Liver (tissue), 9 donors: Measurements from ENCODE around the gene MANBA. TPM values are rescaled to one million over a fixed set of nuclear protein-coding genes. Genes with fewer than 3 reads are reported as not detected.

ENCODE experiments used
- DNase-seq: peaks from one replicate; pipeline ENCODE4 v3.0.0-alpha.2; 2017; ENCODE audit warnings: low spot score
- H3K27ac ChIP-seq, 2 donors: one replicate each; pipeline ENCODE4 v1.7.0; 2013; ENCODE audit warnings: inconsistent platforms in 2 of 2, low read length in 2 of 2, control low read depth in 1 of 2, low read depth in 1 of 2, mild to moderate bottlenecking in 1 of 2
- H3K27me3 ChIP-seq, 4 donors: one replicate each; pipeline versions ENCODE4 v1.6.1 to v1.7.0; 2013; ENCODE audit warnings: low read length in 3 of 4, inconsistent platforms in 1 of 4, mild to moderate bottlenecking in 1 of 4, moderate library complexity in 1 of 4; ENCODE audit not compliant: control insufficient read depth in 4 of 4, insufficient read depth in 4 of 4
- H3K36me3 ChIP-seq, 4 donors: one replicate each; pipeline versions ENCODE4 v1.6.1 to v1.7.0; 2013; ENCODE audit warnings: low read length in 3 of 4, mild to moderate bottlenecking in 3 of 4, low read depth in 1 of 4, moderate library complexity in 1 of 4; ENCODE audit not compliant: control insufficient read depth in 4 of 4, insufficient read depth in 3 of 4
- H3K4me1 ChIP-seq, 4 donors: one replicate each; pipeline versions ENCODE4 v1.6.1 to v1.7.0; 2013; ENCODE audit warnings: low read length in 3 of 4, mild to moderate bottlenecking in 3 of 4, moderate library complexity in 1 of 4; ENCODE audit not compliant: control insufficient read depth in 4 of 4, insufficient read depth in 4 of 4
- H3K4me3 ChIP-seq, 3 donors: one replicate each; pipeline versions ENCODE4 v1.6.1 to v1.7.0; 2013; ENCODE audit warnings: low read length in 3 of 3, control low read depth in 1 of 3, low read depth in 1 of 3, mild to moderate bottlenecking in 1 of 3
- H3K9ac ChIP-seq, 2 donors: one replicate each; pipeline ENCODE4 v1.7.0; 2013; ENCODE audit warnings: low read length in 2 of 2, mild to moderate bottlenecking in 2 of 2, moderate library complexity in 2 of 2, control low read depth in 1 of 2, low read depth in 1 of 2
- H3K9me3 ChIP-seq, 4 donors: one replicate each; pipeline versions ENCODE4 v1.6.1 to v1.7.0; 2013; ENCODE audit warnings: low read length in 3 of 4; ENCODE audit not compliant: control insufficient read depth in 4 of 4
- FOXA1 ChIP-seq: IDR thresholded peaks from 2 replicates; pipeline ENCODE4 v1.6.1; 2016; ENCODE audit warnings: antibody characterized with exemption
- FOXA2 ChIP-seq: IDR thresholded peaks from 2 replicates; pipeline ENCODE4 v1.6.1; 2016; ENCODE audit warnings: antibody characterized with exemption
- GABPA ChIP-seq, 2 donors: IDR thresholded peaks in 1 of 2; conservative IDR thresholded peaks in 1 of 2; 2 replicates each; pipeline ENCODE4 v1.6.1; 2016; ENCODE audit warnings: antibody characterized with exemption in 2 of 2, mild to moderate bottlenecking in 1 of 2, moderate library complexity in 1 of 2
- HNF4A ChIP-seq, 2 donors: conservative IDR thresholded peaks; 2 replicates each; pipeline ENCODE4 v1.6.1; 2016; ENCODE audit warnings: antibody characterized with exemption in 2 of 2, mild to moderate bottlenecking in 2 of 2
- JUND ChIP-seq, 2 donors: IDR thresholded peaks; 2 replicates each; pipeline ENCODE4 v1.6.1; 2016; ENCODE audit warnings: antibody characterized with exemption in 2 of 2
- RAD21 ChIP-seq, 2 donors: IDR thresholded peaks; 2 replicates each; pipeline ENCODE4 v1.6.1; 2016; ENCODE audit warnings: antibody characterized with exemption in 2 of 2, mild to moderate bottlenecking in 2 of 2
- RXRA ChIP-seq, 2 donors: IDR thresholded peaks; 2 replicates each; pipeline ENCODE4 v1.6.1; 2017 to 2018; ENCODE audit warnings: antibody characterized with exemption in 2 of 2, mild to moderate bottlenecking in 1 of 2
- TAF1 ChIP-seq: conservative IDR thresholded peaks from 2 replicates; pipeline ENCODE4 v1.6.1; 2016; ENCODE audit warnings: antibody characterized with exemption, mild to moderate bottlenecking
- YY1 ChIP-seq: IDR thresholded peaks from 2 replicates; pipeline ENCODE4 v1.6.1; 2016; ENCODE audit warnings: antibody characterized with exemption, mild to moderate bottlenecking
- WGBS: extraction: QIAGEN DNeasy Blood & Tissue Kit; methylation state at CpG from one replicate; pipeline ENCODE4 v1.1.7; 2013; 5-methylcytosine and 5-hydroxymethylcytosine counted together
- polyA plus RNA-seq, 2 donors: library from polyadenylated mRNA; stranded (reverse) in 1 of 2; unstranded in 1 of 2; fragments of 200-250 nt in 1 of 2; fragments of >200 nt in 1 of 2; fragmentation: Nextera tagmentation in 1 of 2; extraction: Ambion mirVana in 1 of 2; gene quantifications; one replicate each; pipeline versions ENCODE4 v1.2.1 to v1.2.3, GENCODE V29; 2013 to 2015
- total RNA-seq, 2 donors: library from RNA; depleted of rRNA; stranded (reverse); fragments of >200 nt; gene quantifications; one replicate each; pipeline ENCODE4 v1.2.3, GENCODE V29; 2014
- TF ChIP-seq, protein P1 (sequence below): fragments of 150-350 bp; IDR thresholded peaks from 2 replicates; pipeline ENCODE4 v1.5.1; 2017; ENCODE audit warnings: improper control_type of control experiment, low read depth, low read length; ENCODE audit not compliant: missing input control
- TF ChIP-seq, protein P2 (sequence below): IDR thresholded peaks from 2 replicates; pipeline ENCODE4 v1.6.1; 2016; ENCODE audit warnings: antibody characterized with exemption, mild to moderate bottlenecking
- TF ChIP-seq, protein P3 (sequence below): IDR thresholded peaks from 2 replicates; pipeline ENCODE4 v1.6.1; 2016; ENCODE audit warnings: antibody characterized with exemption
- TF ChIP-seq, protein P4 (sequence below): IDR thresholded peaks from 2 replicates; pipeline ENCODE4 v1.6.1; 2016; ENCODE audit warnings: antibody characterized with exemption
- donor health status: healthy.
- donor health status: healthy.
- donor health status: healthy.
- donor health status: healthy.
- donor health status: healthy.

The MANBA gene
- total and polyA plus RNA-seq, 4 donors: 7.1 to 24.2 (median 15.5) TPM

DNA sequence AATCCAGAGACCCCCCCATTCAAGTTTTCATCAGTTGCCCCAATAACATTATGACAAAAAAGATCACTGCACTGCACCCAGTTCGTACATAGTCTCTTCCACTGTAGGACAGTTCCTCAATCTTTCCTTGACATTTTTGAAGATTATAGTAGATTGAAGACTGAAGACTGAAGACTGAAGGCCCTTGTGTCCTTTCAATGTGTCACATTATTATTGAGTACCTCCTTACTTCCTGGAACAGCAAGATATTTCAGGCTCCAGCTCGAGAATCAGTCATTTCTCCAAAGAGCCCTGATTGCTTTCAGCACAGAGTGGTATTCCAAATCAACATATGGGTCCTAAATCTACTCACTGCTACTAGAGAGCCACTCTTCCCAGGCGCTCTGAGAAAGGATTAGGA, 75.0 kb downstream of the MANBA start:
- no peak for TF ChIP-seq FOXA1
- Histone ChIP-seq H3K36me3 (peaks cover 0 to 4% (median 2%) of the 10 kb centered on the region in 4 donors), H3K27ac (no peak overlapping the region)

DNA sequence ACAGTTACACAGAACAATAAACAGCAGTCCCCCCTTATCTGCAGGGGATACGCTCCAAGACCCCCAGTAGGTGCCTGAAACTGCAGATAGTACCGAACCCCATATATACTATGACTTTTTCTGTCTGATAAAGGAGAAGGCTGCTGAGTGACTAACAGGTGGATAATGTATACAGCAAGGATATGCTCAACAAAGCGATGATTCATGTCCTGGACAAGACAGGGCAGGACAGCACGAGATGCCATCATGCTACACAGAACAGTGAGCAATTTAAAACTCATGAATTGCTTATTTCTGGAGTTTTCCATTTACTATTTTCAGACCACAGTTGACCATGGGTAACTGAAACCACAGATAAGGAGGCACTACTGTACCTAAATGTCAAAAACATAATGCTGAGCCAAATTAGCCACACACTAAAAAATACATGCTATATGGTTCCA, 76.1 kb downstream of the MANBA start:
- H3K9me3 ChIP-seq: no peaks in the 10 kb centered on the region
- no peaks in the 10 kb centered on the region for H3K27me3 ChIP-seq
- 92% methylated on average over 4 of the region's 4 CpGs for WGBS
- no peak for DNase-seq
- TF ChIP-seq FOXA1: no peak
- TF ChIP-seq, protein P1, sequence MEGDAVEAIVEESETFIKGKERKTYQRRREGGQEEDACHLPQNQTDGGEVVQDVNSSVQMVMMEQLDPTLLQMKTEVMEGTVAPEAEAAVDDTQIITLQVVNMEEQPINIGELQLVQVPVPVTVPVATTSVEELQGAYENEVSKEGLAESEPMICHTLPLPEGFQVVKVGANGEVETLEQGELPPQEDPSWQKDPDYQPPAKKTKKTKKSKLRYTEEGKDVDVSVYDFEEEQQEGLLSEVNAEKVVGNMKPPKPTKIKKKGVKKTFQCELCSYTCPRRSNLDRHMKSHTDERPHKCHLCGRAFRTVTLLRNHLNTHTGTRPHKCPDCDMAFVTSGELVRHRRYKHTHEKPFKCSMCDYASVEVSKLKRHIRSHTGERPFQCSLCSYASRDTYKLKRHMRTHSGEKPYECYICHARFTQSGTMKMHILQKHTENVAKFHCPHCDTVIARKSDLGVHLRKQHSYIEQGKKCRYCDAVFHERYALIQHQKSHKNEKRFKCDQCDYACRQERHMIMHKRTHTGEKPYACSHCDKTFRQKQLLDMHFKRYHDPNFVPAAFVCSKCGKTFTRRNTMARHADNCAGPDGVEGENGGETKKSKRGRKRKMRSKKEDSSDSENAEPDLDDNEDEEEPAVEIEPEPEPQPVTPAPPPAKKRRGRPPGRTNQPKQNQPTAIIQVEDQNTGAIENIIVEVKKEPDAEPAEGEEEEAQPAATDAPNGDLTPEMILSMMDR: no peak
- TF ChIP-seq TAF1: no peak
- TF ChIP-seq, protein P2, sequence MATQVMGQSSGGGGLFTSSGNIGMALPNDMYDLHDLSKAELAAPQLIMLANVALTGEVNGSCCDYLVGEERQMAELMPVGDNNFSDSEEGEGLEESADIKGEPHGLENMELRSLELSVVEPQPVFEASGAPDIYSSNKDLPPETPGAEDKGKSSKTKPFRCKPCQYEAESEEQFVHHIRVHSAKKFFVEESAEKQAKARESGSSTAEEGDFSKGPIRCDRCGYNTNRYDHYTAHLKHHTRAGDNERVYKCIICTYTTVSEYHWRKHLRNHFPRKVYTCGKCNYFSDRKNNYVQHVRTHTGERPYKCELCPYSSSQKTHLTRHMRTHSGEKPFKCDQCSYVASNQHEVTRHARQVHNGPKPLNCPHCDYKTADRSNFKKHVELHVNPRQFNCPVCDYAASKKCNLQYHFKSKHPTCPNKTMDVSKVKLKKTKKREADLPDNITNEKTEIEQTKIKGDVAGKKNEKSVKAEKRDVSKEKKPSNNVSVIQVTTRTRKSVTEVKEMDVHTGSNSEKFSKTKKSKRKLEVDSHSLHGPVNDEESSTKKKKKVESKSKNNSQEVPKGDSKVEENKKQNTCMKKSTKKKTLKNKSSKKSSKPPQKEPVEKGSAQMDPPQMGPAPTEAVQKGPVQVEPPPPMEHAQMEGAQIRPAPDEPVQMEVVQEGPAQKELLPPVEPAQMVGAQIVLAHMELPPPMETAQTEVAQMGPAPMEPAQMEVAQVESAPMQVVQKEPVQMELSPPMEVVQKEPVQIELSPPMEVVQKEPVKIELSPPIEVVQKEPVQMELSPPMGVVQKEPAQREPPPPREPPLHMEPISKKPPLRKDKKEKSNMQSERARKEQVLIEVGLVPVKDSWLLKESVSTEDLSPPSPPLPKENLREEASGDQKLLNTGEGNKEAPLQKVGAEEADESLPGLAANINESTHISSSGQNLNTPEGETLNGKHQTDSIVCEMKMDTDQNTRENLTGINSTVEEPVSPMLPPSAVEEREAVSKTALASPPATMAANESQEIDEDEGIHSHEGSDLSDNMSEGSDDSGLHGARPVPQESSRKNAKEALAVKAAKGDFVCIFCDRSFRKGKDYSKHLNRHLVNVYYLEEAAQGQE: no peak
- TF ChIP-seq, protein P3, sequence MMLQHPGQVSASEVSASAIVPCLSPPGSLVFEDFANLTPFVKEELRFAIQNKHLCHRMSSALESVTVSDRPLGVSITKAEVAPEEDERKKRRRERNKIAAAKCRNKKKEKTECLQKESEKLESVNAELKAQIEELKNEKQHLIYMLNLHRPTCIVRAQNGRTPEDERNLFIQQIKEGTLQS: no peak
- TF ChIP-seq RAD21 (IDR thresholded peaks at IDR 0.05): no peak
- TF ChIP-seq, protein P4, sequence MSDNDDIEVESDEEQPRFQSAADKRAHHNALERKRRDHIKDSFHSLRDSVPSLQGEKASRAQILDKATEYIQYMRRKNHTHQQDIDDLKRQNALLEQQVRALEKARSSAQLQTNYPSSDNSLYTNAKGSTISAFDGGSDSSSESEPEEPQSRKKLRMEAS: no peak
- TF ChIP-seq YY1: no peak
- peaks cover 0 to 4% (median 1%) of the 10 kb centered on the region in 4 donors for H3K36me3 ChIP-seq
- no peak overlapping the region for H3K9ac ChIP-seq
- H3K4me3 ChIP-seq: no peak overlapping the region
- no peaks in the 10 kb centered on the region for H3K4me1 ChIP-seq
- no peak overlapping the region for H3K27ac ChIP-seq

More for the DNA sequence above, 75.0 kb downstream of the MANBA start:
- 91% methylated on average over 3 of the region's 3 CpGs for WGBS
- no peak overlapping the region for H3K4me3 ChIP-seq
- H3K9me3 ChIP-seq: no peaks in the 10 kb centered on the region
- no peak for DNase-seq
- H3K4me1 ChIP-seq: no peaks in the 10 kb centered on the region
- H3K27me3 ChIP-seq: no peaks in the 10 kb centered on the region
- no peak overlapping the region for H3K9ac ChIP-seq

DNA sequence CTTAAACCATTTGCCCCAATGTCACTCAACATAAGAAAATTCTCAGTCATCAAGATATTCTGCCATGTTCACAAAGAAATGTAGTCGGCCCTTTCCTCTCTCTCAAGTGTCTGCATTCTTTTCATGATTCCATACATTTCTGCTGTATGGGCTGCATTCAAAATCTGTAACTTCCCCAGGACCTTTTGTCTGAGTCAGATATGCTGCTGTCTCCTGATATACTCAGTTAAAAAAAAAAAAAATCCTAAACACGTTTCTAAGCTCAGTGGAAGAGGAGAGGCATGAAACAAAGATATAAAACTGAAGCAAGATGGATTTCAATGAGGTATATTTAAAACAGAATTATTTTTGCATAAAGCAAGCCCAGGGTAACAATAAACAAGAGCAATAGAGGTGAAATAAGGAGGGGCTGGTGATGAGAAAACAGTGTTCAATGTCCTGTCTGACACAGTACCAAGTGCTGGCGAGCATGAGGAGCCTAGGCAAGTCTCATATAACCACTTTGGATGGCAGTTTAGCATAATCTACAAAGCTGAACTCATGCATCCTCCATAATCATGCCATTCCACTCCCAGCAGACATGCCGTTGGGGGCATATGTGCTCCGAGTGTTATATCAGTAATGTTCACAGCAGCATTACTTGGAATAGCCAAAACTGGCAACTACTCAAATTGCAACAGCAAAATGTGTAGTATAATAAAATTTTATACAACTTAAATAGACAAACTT, 76.7 kb downstream of the MANBA start:
- Histone ChIP-seq H3K27ac (no peak overlapping the region), H3K27me3 (no peaks in the 10 kb centered on the region), H3K4me3 (no peak overlapping the region), H3K36me3 (peaks cover 0 to 4% (median 1%) of the 10 kb centered on the region in 4 donors), H3K9me3 (no peaks in the 10 kb centered on the region), H3K4me1 (no peaks in the 10 kb centered on the region), H3K9ac (no peak overlapping the region)
- TF ChIP-seq TAF1 (no peak), YY1 (no peak), FOXA2 (no peak), GABPA (IDR thresholded peaks at IDR 0.05 in 1 of 2, conservative IDR thresholded peaks at IDR 0.05 in 1 of 2) (no peak), RXRA (IDR thresholded peaks at IDR 0.05) (no peak), HNF4A (conservative IDR thresholded peaks at IDR 0.05) (no peak), JUND (IDR thresholded peaks at IDR 0.05) (no peak)
- TF ChIP-seq, protein P2: no peak
- TF ChIP-seq, protein P1: no peak
- TF ChIP-seq, protein P4: no peak
- 95% methylated on average over 5 of the region's 5 CpGs for WGBS
- no peak for DNase-seq
